HG03159 (cell line): ENCODE data around the gene C1orf35.

ENCODE experiments used
- ATAC-seq: cut with Tn5 transposase; IDR thresholded peaks from one replicate; pipeline ENCODE4 v1.9.1; 2021; ENCODE audit warnings: mild to moderate bottlenecking, moderate library complexity; ENCODE audit not compliant: unreplicated experiment

Gene C1orf35

GRCh38 chr1:228079601-228080263, 23.4 kb downstream of the C1orf35 start:
- ATAC-seq, result no peak

GRCh38 chr1:228079013-228079412, 24.1 kb downstream of the C1orf35 start:
- no peak for ATAC-seq

GRCh38 chr1:228077565-228078330, 25.4 kb downstream of the C1orf35 start:
- ATAC-seq, result no peak

- no peak for ATAC-seq
Observed at GRCh38 chr1:228076796-228077430, 26.2 kb downstream of the C1orf35 start.

GRCh38 chr1:228075801-228076271, 27.3 kb downstream of the C1orf35 start:
- no peak for ATAC-seq

- ATAC-seq, result no peak
Observed at GRCh38 chr1:228074954-228075730, 28.0 kb downstream of the C1orf35 start.

GRCh38 chr1:228073857-228074545, 29.1 kb downstream of the C1orf35 start:
- ATAC-seq, result no peak

- no peak for ATAC-seq
Observed at GRCh38 chr1:228073061-228073856, 29.9 kb downstream of the C1orf35 start.

GRCh38 chr1:228072658-228073043, 30.5 kb downstream of the C1orf35 start:
- no peak for ATAC-seq

- no peak for ATAC-seq
Observed at GRCh38 chr1:228071839-228072657, 31.1 kb downstream of the C1orf35 start.

GRCh38 chr1:228070851-228071250, 32.3 kb downstream of the C1orf35 start:
- no peak for ATAC-seq

- ATAC-seq, result no peak
Observed at GRCh38 chr1:228070173-228070572, 33.0 kb downstream of the C1orf35 start.

- no peak for ATAC-seq
Observed at GRCh38 chr1:228068359-228068758, 34.8 kb downstream of the C1orf35 start.

- no peak for ATAC-seq
Observed at GRCh38 chr1:228066891-228067654, 36.1 kb downstream of the C1orf35 start.

GRCh38 chr1:228066416-228066815, 36.7 kb downstream of the C1orf35 start:
- ATAC-seq, result no peak

- ATAC-seq, result no peak
Observed at GRCh38 chr1:228065543-228066347, 37.4 kb downstream of the C1orf35 start.
